ENCODE data around the gene THOC7.

GRCh38 chr3:63849175-63849574, 14.4 kb downstream of the THOC7 start:
- no peak for TF ChIP-seq CTCF (IDR thresholded peaks at IDR 0.05)
- TF ChIP-seq POLR2A (IDR thresholded peaks at IDR 0.05): no peak

Data from lower leg skin (tissue), 3 donors.